Measurements from ENCODE around the gene PIEZO1.

The PIEZO1 gene

DNA sequence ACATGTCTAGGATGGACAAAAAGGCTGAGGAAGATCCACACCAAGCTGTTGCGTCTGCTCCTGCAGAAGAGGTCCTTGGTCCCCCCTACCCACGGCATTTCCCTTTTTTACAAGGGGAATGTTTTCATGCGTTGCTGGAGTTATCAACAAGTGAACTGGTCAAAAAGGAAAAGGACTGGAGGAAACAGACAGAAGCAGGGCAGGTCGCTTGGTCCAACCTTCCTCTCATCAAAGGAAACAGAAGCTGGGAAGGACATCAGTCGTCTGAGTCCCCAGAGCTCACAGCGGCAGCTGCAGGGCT, 26.1 kb downstream of the PIEZO1 start:
- Histone ChIP-seq H3K9ac (ENCODE audit: insufficient read length) (no peak overlapping the region), H3K9me3 (ENCODE audit: low read depth, low read length) (no peaks in the 10 kb centered on the region), H3K4me3 (no peak overlapping the region), H3K27ac (no peak overlapping the region), H3K36me3 (ENCODE audit: insufficient read depth, low read length) (no peaks in the 10 kb centered on the region)
- TF ChIP-seq POLR2AphosphoS5 (IDR thresholded peaks at IDR 0.05; ENCODE audit: borderline replicate concordance, low read depth, low read length) (no peak), FOXP2 (optimal IDR thresholded peaks at IDR 0.05; ENCODE audit: control extremely low read depth, extremely low read length, insufficient read depth) (no peak), EZH2 (IDR thresholded peaks at IDR 0.05) (no peak)
- no peak for DNase-seq (ENCODE audit: low read depth, low spot score)

DNA sequence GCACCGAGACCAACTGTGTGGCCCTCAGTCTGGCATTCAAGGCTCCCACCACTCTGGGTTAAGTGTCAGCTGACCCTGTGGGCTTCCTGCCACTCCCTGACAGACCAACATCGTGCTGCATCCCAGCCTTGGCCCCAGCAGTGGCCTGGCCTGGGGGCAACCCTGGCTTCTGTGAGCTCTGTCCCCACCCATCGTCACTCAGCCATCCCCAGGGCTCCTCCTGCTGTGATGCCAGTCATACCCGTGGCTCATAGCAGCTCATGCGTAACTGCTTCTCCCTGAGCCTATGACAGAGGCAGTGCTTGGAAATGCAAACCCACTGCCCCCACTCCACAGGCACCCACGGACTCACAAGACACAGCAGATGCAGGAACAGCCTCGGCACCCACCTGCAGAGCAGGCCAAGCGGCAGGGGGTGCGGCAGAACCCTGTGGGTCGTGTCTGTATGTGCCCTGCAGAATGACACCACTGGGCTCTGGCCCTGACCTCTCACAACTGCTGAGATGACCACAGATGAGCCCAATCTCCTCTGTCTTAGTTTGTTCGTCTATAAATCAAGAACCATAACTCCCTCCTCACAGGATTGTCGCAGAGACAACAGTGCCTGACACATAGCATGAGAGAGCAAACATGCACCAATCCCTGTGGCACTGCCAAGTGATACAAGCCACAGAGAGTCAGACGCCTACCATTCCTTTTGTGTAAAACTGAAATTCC, 26.6 kb downstream of the PIEZO1 start:
- Histone ChIP-seq H3K27ac (no peak overlapping the region), H3K4me3 (no peak overlapping the region), H3K9me3 (ENCODE audit: low read depth, low read length) (no peaks in the 10 kb centered on the region), H3K9ac (ENCODE audit: insufficient read length) (no peak overlapping the region), H3K36me3 (ENCODE audit: insufficient read depth, low read length) (no peaks in the 10 kb centered on the region)
- no peak for DNase-seq (ENCODE audit: low read depth, low spot score)
- no peak for TF ChIP-seq POLR2AphosphoS5 (IDR thresholded peaks at IDR 0.05; ENCODE audit: borderline replicate concordance, low read depth, low read length)
- no peak for TF ChIP-seq FOXP2 (optimal IDR thresholded peaks at IDR 0.05; ENCODE audit: control extremely low read depth, extremely low read length, insufficient read depth)
- no peak for TF ChIP-seq EZH2 (IDR thresholded peaks at IDR 0.05)

DNA sequence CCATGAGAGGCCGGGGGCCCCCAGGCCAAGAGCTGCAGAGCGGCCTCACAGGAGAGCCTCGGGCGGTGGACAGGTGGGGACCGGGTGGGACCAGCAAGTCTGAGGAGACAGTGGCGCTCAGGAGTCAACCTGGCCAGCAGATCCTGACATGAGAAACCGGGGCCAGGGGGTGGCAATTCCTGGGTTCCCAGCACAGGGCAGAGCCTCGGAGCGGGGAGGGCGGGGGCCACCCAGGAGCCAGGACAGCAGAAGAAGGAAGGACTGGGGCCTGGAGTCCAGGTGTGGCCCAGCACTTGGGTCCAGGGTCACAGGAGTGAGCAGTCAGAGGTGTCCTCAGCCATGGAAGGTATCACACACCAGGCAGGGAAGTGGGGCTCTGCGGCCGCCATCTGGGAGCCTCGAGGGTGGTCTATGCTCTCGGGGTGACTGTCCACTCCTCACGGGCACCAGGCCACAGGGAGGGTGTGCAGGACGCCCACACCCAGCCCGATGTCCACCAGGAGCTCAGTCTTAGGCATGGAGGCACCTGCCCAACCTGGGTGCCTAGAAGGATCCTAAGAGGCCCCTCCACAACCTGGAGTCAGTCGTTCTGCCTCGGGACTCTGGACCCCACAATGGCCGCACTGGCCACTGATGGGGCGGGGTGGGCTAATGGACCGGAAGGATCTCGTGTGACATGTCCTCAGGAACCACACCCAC, 29.1 kb downstream of the PIEZO1 start:
- Histone ChIP-seq H3K9me3 (ENCODE audit: low read depth, low read length) (no peaks in the 10 kb centered on the region), H3K36me3 (ENCODE audit: insufficient read depth, low read length) (no peaks in the 10 kb centered on the region), H3K27ac (no peak overlapping the region), H3K4me3 (no peak overlapping the region), H3K9ac (ENCODE audit: insufficient read length) (no peak overlapping the region)
- TF ChIP-seq FOXP2 (optimal IDR thresholded peaks at IDR 0.05; ENCODE audit: control extremely low read depth, extremely low read length, insufficient read depth) (no peak), POLR2AphosphoS5 (IDR thresholded peaks at IDR 0.05; ENCODE audit: borderline replicate concordance, low read depth, low read length) (no peak), EZH2 (IDR thresholded peaks at IDR 0.05) (no peak)
- DNase-seq (ENCODE audit: low read depth, low spot score), result no peak

DNA sequence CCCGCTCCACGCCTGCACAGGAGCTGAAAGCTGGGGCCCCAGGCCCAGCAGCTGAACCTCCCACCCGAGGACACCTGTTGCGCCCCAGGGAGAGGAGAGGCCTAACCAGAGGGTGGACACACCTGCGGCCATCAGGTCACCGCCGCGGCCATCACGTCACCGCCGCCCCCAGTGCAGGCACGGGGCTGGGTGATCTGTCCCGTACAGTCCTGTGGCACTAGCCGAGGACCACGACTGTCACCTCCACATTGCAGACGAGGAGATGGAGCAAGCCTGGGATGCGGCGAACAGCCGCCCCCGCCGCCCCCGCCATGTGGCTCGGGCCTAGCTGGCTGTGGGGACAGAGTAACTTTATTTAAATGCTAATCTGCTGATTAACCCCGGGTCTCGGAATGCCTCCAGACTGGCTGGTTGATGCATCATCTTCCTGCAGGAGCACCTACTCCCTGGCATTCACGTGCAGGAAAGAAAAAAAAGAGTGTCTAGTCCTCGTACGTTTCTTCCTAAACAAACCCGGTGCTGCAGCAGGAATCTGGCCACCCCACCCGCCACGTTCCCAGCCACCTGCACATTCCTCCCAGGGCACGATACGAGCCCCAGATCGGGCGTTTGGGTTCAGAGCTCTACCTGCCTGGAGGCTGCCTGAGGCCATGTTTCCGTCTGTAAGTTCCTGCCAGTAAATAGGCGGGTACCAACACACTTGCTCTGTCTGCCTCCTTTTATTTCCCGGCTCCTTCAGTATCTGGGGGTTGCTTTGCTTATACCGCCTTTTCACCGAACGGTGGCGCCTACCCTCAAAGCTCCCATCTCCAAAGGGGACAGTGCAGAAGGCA, 29.9 kb downstream of the PIEZO1 start:
- Histone ChIP-seq H3K36me3 (ENCODE audit: insufficient read depth, low read length) (no peaks in the 10 kb centered on the region), H3K27ac (no peak overlapping the region), H3K4me3 (no peak overlapping the region), H3K9ac (ENCODE audit: insufficient read length) (no peak overlapping the region), H3K9me3 (ENCODE audit: low read depth, low read length) (no peaks in the 10 kb centered on the region)
- TF ChIP-seq FOXP2 (optimal IDR thresholded peaks at IDR 0.05; ENCODE audit: control extremely low read depth, extremely low read length, insufficient read depth) (no peak), POLR2AphosphoS5 (IDR thresholded peaks at IDR 0.05; ENCODE audit: borderline replicate concordance, low read depth, low read length) (no peak), EZH2 (IDR thresholded peaks at IDR 0.05) (no peak)
- DNase-seq (ENCODE audit: low read depth, low spot score), result no peak

DNA sequence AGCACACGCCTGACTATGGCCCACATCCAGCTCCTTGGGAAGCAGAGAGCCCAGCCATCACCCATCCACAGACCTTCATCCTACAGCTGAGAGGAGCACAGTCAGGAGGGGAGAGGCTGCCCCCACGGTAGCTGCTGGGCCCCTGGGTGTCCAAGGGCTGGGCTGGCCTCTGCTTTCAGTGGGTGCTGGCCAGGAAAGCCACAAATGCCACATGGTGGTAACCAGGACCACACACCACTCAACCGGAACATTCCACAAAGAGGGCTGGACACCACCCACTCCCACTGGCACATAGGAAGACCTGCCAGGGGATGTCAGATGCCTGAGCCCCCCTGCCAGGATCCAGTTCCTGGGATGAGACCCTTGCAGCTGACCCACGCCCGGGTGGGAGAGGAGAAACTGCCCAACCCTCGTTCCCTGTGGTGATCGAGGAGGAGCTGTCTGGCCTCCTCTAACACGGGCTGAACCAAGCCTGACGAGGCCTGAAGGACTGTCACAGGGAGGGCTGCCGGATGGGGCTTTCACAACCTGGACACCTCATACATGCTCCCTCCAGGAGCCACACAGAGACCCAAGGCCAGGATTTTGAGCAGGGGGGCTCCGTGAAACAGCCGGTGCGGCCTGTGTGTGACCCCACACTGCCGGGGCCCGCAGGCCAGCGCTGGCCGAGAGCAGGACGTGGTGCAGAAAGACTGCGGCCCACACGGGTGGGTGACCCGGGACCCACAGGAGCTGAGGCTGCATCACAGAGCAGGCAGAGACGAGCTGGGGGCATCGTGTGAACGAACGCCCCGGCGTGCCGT, 30.7 kb downstream of the PIEZO1 start:
- Histone ChIP-seq H3K36me3 (ENCODE audit: insufficient read depth, low read length) (no peaks in the 10 kb centered on the region), H3K4me3 (no peak overlapping the region), H3K9ac (ENCODE audit: insufficient read length) (no peak overlapping the region), H3K9me3 (ENCODE audit: low read depth, low read length) (no peaks in the 10 kb centered on the region), H3K27ac (no peak overlapping the region)
- TF ChIP-seq POLR2AphosphoS5 (IDR thresholded peaks at IDR 0.05; ENCODE audit: borderline replicate concordance, low read depth, low read length) (no peak), EZH2 (IDR thresholded peaks at IDR 0.05) (no peak), FOXP2 (optimal IDR thresholded peaks at IDR 0.05; ENCODE audit: control extremely low read depth, extremely low read length, insufficient read depth) (no peak)
- DNase-seq (ENCODE audit: low read depth, low spot score), result no peak

DNA sequence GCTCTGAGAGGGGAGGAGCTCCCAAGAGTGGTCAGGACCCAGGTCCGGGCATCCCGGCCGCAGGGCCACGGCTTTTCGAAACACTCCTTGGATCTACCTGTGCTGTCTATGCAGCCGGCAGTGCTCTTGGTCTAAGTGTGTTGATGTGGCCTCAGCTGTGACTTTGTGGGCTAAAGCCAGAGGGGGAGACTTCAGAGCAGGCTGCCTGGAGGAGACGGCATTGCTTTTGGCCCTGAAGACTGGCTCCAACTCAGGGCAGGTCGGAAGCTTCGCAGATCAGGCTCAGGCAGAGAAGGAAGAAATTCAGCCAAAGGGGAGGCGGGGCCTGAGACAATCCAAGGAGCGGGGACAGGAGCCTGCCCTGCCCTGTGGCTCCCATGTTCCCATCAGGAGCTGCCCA, 31.4 kb downstream of the PIEZO1 start:
- Histone ChIP-seq H3K9me3 (ENCODE audit: low read depth, low read length) (no peaks in the 10 kb centered on the region), H3K4me3 (no peak overlapping the region), H3K36me3 (ENCODE audit: insufficient read depth, low read length) (no peaks in the 10 kb centered on the region), H3K27ac (no peak overlapping the region), H3K9ac (ENCODE audit: insufficient read length) (no peak overlapping the region)
- no peak for DNase-seq (ENCODE audit: low read depth, low spot score)
- no peak for TF ChIP-seq POLR2AphosphoS5 (IDR thresholded peaks at IDR 0.05; ENCODE audit: borderline replicate concordance, low read depth, low read length)
- no peak for TF ChIP-seq FOXP2 (optimal IDR thresholded peaks at IDR 0.05; ENCODE audit: control extremely low read depth, extremely low read length, insufficient read depth)

DNA sequence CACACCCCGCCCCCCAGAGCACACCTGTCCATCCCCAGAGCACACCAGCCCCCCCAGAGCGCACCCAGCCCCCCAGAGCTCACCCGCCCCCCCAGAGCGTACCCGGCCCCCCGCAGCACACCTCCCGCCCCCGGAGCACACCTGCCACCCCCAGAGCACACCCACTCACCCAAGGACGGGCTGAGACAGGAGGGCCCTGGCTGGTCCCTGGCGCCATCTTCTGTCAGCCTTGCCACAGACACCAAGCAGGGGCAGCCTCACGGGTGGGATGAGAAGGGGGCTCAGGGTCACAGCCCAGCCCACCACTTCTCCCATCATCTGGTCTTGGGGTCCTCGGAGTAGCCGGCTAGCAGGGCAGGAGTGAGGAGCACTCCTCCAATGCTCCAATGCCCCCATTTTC, 31.8 kb downstream of the PIEZO1 start:
- DNase-seq (ENCODE audit: low read depth, low spot score), result no peak
- no peak overlapping the region for H3K27ac ChIP-seq

More for the DNA sequence above, 31.8 kb downstream of the PIEZO1 start:
- Histone ChIP-seq H3K4me3 (no peak overlapping the region), H3K36me3 (ENCODE audit: insufficient read depth, low read length) (no peaks in the 10 kb centered on the region), H3K9ac (ENCODE audit: insufficient read length) (no peak overlapping the region), H3K9me3 (ENCODE audit: low read depth, low read length) (no peaks in the 10 kb centered on the region)
- TF ChIP-seq FOXP2 (optimal IDR thresholded peaks at IDR 0.05; ENCODE audit: control extremely low read depth, extremely low read length, insufficient read depth) (no peak), POLR2AphosphoS5 (IDR thresholded peaks at IDR 0.05; ENCODE audit: borderline replicate concordance, low read depth, low read length) (no peak)

All from SK-N-MC (cell line).